Effector memory CD4-positive, alpha-beta T cell (primary cell): Measurements from ENCODE around the gene CDH20.

Experiments used
- DNase-seq, 3 donors: peaks; one replicate each; pipeline ENCODE4 v3.0.0-alpha.2; 2020
- H3K27ac ChIP-seq: 2 replicates; pipeline ENCODE4 v1.7.0; 2013; ENCODE audit warnings: mild to moderate bottlenecking, low read length, moderate library complexity; ENCODE audit not compliant: insufficient read depth, poor library complexity, severe bottlenecking
- H3K27me3 ChIP-seq: replicated peaks from 2 replicates; pipeline ENCODE4 v1.7.0; 2013; ENCODE audit warnings: mild to moderate bottlenecking, low read length; ENCODE audit not compliant: insufficient read depth, control insufficient read depth, poor library complexity, severe bottlenecking
- H3K36me3 ChIP-seq: 2 replicates; pipeline ENCODE4 v1.7.0; 2013; ENCODE audit warnings: mild to moderate bottlenecking, low read length, moderate library complexity; ENCODE audit not compliant: control insufficient read depth, insufficient read depth
- H3K4me1 ChIP-seq: 2 replicates; pipeline ENCODE4 v1.7.0; 2013; ENCODE audit warnings: low read length, mild to moderate bottlenecking; ENCODE audit not compliant: control insufficient read depth, insufficient read depth, poor library complexity, severe bottlenecking
- H3K4me3 ChIP-seq: 2 replicates; pipeline ENCODE4 v1.7.0; 2013; ENCODE audit warnings: low read length, low read depth, mild to moderate bottlenecking; ENCODE audit not compliant: insufficient read depth, poor library complexity, severe bottlenecking
- H3K9me3 ChIP-seq: 2 replicates; pipeline ENCODE4 v1.7.0; 2013; ENCODE audit warnings: mild to moderate bottlenecking, low read length, moderate library complexity; ENCODE audit not compliant: control insufficient read depth

The CDH20 gene

GRCh38 chr18:61597316-61597715, 264.1 kb downstream of the CDH20 start:
- no peaks in the 10 kb centered on the region for H3K4me1 ChIP-seq
- H3K4me3 ChIP-seq = no peak overlapping the region
- H3K27ac ChIP-seq = no peak overlapping the region

GRCh38 chr18:61600422-61600821, 267.2 kb downstream of the CDH20 start:
- Histone ChIP-seq H3K9me3 (no peaks in the 10 kb centered on the region), H3K27me3 (no peaks in the 10 kb centered on the region), H3K36me3 (no peaks in the 10 kb centered on the region), H3K4me1 (no peaks in the 10 kb centered on the region), H3K4me3 (no peak overlapping the region), H3K27ac (no peak overlapping the region)
- no peak for DNase-seq

More at GRCh38 chr18:61597316-61597715, 264.1 kb downstream of the CDH20 start:
- H3K9me3 ChIP-seq = no peaks in the 10 kb centered on the region
- H3K27me3 ChIP-seq = no peaks in the 10 kb centered on the region
- no peak for DNase-seq
- H3K36me3 ChIP-seq = no peaks in the 10 kb centered on the region

- Histone ChIP-seq H3K4me3 (no peak overlapping the region), H3K36me3 (no peaks in the 10 kb centered on the region), H3K9me3 (no peaks in the 10 kb centered on the region), H3K27ac (no peak overlapping the region), H3K27me3 (no peaks in the 10 kb centered on the region), H3K4me1 (no peaks in the 10 kb centered on the region)
- DNase-seq = no peak
These were observed 269.6 kb downstream of the CDH20 start for GRCh38 chr18:61602836-61603235.
